Epithelial cell of proximal tubule (primary cell): ENCODE measurements around the gene GCHFR. TPM values are rescaled to one million over a fixed set of nuclear protein-coding genes. Genes with fewer than 3 reads are reported as not detected.

Experiments
- DNase-seq: peaks from one replicate; pipeline ENCODE4 v3.0.0-alpha.2; 2011; ENCODE audit warnings: low read depth
- H3K4me3 ChIP-seq: 2 replicates; pipeline ENCODE4 v1.5.1; 2011; ENCODE audit warnings: low read depth, mild to moderate bottlenecking, low read length
- CTCF ChIP-seq: conservative IDR thresholded peaks from 2 replicates; pipeline ENCODE4 v1.5.1; 2012; ENCODE audit warnings: low read depth, mild to moderate bottlenecking, low read length
- total RNA-seq: library from RNA; depleted of rRNA; stranded (reverse); fragments of >200 nt; gene quantifications from 2 replicates; pipeline ENCODE4 v1.2.3, GENCODE V29; 2015

Gene GCHFR
- total RNA-seq, 1 donor from 2014 or later = 87.2 TPM

DNA sequence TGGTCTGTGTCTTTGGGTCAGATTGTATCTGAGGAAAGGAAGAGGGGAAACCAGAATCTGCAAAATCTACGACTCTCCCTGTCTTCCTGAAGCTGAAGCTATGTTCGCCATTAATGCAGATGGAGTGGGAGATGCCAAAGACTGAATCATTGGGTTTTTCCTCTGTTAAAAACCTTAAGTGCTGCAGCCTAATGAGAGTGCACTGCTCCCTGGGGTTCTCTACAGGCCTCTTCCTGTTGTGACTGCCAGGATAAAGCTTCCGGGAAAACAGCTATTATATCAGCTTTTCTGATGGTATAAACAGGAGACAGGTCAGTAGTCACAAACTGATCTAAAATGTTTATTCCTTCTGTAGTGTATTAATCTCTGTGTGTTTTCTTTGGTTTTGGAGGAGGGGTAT lies 32.8 kb upstream of the GCHFR start:
- no peak for TF ChIP-seq CTCF
- DNase-seq = no peak
- H3K4me3 ChIP-seq = no peak overlapping the region

DNA sequence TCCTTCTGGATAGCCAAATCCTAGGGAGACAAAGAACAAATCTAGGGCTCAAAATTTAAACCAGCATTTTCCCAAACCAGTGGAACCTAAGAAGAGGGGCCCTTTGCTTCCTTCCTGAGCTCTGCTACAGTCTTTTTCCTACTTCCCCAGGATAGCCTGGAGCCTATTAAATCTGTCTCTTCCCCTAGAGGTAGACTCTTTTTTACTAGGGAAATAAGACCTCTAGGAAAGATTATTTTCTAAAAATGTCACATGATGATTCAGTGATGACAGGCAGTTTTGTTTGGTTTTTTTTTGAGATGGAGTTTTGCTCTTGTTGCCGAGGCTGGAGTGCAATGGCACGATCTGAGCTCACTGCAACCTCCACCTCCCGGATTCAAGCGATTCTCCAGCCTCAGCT lies 27.3 kb upstream of the GCHFR start:
- no peak overlapping the region for H3K4me3 ChIP-seq
- no peak for TF ChIP-seq CTCF
- DNase-seq = no peak

DNA sequence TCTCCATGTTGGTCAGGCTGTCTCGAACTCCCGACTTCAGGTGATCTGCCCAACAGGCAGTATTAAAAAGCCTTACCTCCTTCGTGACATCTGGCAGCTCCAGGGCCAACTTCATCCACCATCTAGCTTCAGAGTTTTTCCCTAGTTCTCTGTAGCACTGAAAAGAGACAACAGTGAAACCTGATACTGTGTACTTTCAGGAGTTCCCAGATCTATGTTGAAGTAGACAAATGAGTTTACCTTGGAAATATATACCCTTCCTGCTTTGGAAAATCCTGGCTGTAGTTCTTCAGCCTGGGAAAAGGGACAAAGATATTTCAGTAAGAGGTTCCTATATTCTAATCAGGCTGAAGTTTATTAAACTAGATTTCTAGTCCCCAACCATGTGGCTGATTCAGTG lies 26.8 kb upstream of the GCHFR start:
- DNase-seq = no peak
- no peak for TF ChIP-seq CTCF
- H3K4me3 ChIP-seq = no peak overlapping the region

GRCh38 chr15:40739047-40739446 lies 24.8 kb upstream of the GCHFR start:
- no peak for DNase-seq
- no peak for TF ChIP-seq CTCF
- no peak overlapping the region for H3K4me3 ChIP-seq

DNA sequence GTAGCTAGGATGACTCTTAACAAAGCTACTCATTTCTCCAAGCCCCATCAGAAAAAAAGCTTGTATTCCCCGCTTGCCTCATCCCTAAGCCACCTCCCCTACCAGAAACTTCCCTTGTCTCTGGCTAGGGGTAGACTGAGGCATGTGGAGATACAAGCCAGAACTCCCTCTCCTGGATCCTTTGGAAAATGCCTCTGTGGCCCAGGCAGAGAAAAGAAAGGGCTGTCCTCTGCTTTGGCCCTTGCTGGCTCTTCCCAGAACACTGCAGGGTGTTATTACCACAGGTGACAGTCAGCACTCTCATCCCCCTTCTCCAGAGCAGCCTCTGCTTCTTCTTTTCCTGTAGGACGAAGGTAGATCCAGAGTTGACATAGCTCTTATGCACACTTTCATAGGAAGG lies 24.0 kb upstream of the GCHFR start:
- H3K4me3 ChIP-seq = no peak overlapping the region
- no peak for DNase-seq
- peak; percentile 21 for TF ChIP-seq CTCF

- H3K4me3 ChIP-seq = no peak overlapping the region
- no peak for DNase-seq
- no peak for TF ChIP-seq CTCF
Observed at GRCh38 chr15:40743485-40743901, 20.4 kb upstream of the GCHFR start.

DNA sequence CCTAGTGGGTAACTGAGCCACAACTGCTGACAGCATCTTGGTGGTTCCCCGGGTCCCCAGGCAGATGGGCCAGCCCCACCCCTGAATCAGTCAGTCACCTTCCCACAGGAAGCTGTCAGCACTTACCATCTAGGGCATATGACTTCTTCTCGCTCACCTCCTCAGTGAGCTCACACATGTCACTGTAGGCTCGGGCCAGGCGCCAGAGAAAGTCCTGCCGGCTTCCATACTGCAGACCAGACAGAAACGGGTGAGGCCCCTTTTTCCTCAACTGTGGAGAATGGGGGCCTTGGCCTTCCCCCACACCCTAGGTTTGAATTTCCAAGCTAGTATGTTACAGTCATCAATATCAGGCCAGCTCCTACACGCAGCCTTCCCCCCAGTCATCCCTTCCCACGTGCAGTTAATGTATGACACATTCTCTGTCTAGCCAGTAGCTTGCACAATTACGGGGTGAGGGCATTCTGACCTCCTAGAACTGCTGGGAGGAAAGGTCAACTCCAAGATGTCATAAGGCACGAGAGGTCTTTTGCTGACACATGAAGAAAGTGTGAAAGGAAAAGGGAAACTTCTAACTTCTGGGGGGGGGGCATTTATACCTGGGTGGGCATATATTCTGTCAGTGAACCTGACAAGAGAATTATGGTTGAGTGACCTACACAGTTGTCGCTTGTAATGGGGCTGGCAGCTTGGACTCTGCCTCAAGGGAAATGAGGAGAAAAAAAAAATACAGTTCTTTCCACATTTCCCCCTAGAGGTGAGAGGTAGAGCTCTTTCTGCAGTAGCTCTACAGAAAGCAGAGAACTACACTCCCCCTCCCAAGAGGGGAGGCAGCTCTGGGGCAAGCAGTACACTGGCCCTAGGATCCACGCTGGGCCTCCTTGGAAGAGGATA lies 19.7 kb upstream of the GCHFR start:
- DNase-seq = peak; percentile 56
- H3K4me3 ChIP-seq = no peak overlapping the region
- peak; percentile 28 for TF ChIP-seq CTCF
